Prostate gland (tissue), 2 donors: Measurements from ENCODE around the gene GRK3. TPM values are rescaled to one million over a fixed set of nuclear protein-coding genes. Genes with fewer than 3 reads are reported as not detected.
"Not testable (repeated sequence)": the region's sequence is repeated elsewhere in the genome, so short reads cannot be mapped to it uniquely, and the experiment has no call there.

Source experiments
- DNase-seq: peaks from one replicate; pipeline ENCODE4 v3.0.0-alpha.2; 2019; ENCODE audit warnings: low spot score
- H3K27ac ChIP-seq, 2 donors: fragments of 200-600 bp; sonication (generic); 2 replicates each; pipeline ENCODE4 v1.5.1; 2017 to 2019
- H3K27me3 ChIP-seq: fragments of 200-600 bp; sonication (generic); replicated peaks from 2 replicates; pipeline ENCODE4 v1.5.1; 2019; ENCODE audit not compliant: insufficient read depth
- H3K36me3 ChIP-seq, 2 donors: fragments of 200-600 bp; sonication (generic); 1 replicate in 1 of 2; 2 replicates in 1 of 2; pipeline versions ENCODE4 v1.5.1 to v1.8.1; 2017 to 2019
- H3K4me1 ChIP-seq: fragments of 200-600 bp; sonication (generic); replicated peaks from 2 replicates; pipeline ENCODE4 v1.5.1; 2019
- H3K4me3 ChIP-seq, 2 donors: fragments of 200-600 bp; sonication (generic); 2 replicates each; pipeline ENCODE4 v1.5.1; 2017 to 2019
- H3K9me3 ChIP-seq: fragments of 200-600 bp; sonication (generic); 2 replicates; pipeline ENCODE4 v1.5.1; 2017
- POLR2A ChIP-seq: fragments of 450-650 bp; IDR thresholded peaks from one replicate; pipeline ENCODE4 v1.6.1; 2016; ENCODE audit warnings: antibody characterized with exemption, mild to moderate bottlenecking
- POLR2AphosphoS5 ChIP-seq: sonication (generic); formaldehyde crosslinking; IDR thresholded peaks from one replicate; pipeline ENCODE4 v1.6.1; 2017; ENCODE audit warnings: antibody characterized with exemption
- WGBS: methylation state at CpG from one replicate; pipeline ENCODE4 v1.1.5; 2018; 5-methylcytosine and 5-hydroxymethylcytosine counted together
- intact Hi-C: fragments of 100-400 bp; cut with DNase I; formaldehyde crosslinking; loops from one replicate; pipeline ENCODE4 v1.14.2; 2022
- total RNA-seq, 2 donors: library from RNA; depleted of rRNA; stranded (reverse); fragments of >200 nt; gene quantifications; one replicate each; pipeline ENCODE4 v1.1.0, GENCODE V29; 2016
- TF ChIP-seq, protein P1 (sequence below), 4 experiments: fragments of 200-600 bp in 2 of 4; fragments of 450-650 bp in 2 of 4; sonication (generic) in 2 of 4; IDR thresholded peaks; 1 replicate in 3 of 4; 2 replicates in 1 of 4; pipeline ENCODE4 v1.5.1; 2016 to 2019; ENCODE audit warnings: antibody characterized with exemption in 4 of 4, mild to moderate bottlenecking in 2 of 4, moderate library complexity in 2 of 4

GRK3 gene
- total RNA-seq, 2 donors from 2014 or later, result 10.2 to 16.9 TPM

GRCh38 chr22:25614791-25615190 lies 50.3 kb downstream of the GRK3 start:
- DNase-seq, H3K27me3 ChIP-seq, H3K9me3 ChIP-seq, intact Hi-C loops, H3K4me3 ChIP-seq, H3K4me1 ChIP-seq, H3K36me3 ChIP-seq: not testable (repeated sequence)
- WGBS, result 43% methylated on average over 3 of the region's 3 CpGs
- H3K27ac ChIP-seq, result peak overlapping the region; percentile 38 to 65
- TF ChIP-seq POLR2AphosphoS5, result peak; percentile 7

GRCh38 chr22:25621986-25622385 lies 57.5 kb downstream of the GRK3 start:
- peaks cover 2% of the 10 kb centered on the region for H3K4me1 ChIP-seq
- TF ChIP-seq POLR2A (no peak), POLR2AphosphoS5 (no peak)
- TF ChIP-seq, protein P1, sequence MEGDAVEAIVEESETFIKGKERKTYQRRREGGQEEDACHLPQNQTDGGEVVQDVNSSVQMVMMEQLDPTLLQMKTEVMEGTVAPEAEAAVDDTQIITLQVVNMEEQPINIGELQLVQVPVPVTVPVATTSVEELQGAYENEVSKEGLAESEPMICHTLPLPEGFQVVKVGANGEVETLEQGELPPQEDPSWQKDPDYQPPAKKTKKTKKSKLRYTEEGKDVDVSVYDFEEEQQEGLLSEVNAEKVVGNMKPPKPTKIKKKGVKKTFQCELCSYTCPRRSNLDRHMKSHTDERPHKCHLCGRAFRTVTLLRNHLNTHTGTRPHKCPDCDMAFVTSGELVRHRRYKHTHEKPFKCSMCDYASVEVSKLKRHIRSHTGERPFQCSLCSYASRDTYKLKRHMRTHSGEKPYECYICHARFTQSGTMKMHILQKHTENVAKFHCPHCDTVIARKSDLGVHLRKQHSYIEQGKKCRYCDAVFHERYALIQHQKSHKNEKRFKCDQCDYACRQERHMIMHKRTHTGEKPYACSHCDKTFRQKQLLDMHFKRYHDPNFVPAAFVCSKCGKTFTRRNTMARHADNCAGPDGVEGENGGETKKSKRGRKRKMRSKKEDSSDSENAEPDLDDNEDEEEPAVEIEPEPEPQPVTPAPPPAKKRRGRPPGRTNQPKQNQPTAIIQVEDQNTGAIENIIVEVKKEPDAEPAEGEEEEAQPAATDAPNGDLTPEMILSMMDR (IDR thresholded peaks at IDR 0.05), result no peak
- no peak for DNase-seq
- no peak overlapping the region for H3K4me3 ChIP-seq
- 67% methylated on average over 7 of the region's 7 CpGs for WGBS
- no peaks in the 10 kb centered on the region for H3K27me3 ChIP-seq
- H3K27ac ChIP-seq, result peak overlapping the region in 1 of 2 donors; percentile 16
- H3K36me3 ChIP-seq, result no peaks in the 10 kb centered on the region
- H3K9me3 ChIP-seq, result no peaks in the 10 kb centered on the region
- intact Hi-C loops, result no loop called here

GRCh38 chr22:25623310-25623734 lies 58.8 kb downstream of the GRK3 start:
- H3K4me3 ChIP-seq, result no peak overlapping the region
- H3K36me3 ChIP-seq, result no peaks in the 10 kb centered on the region
- H3K4me1 ChIP-seq, result peaks cover 11% of the 10 kb centered on the region
- no peak for TF ChIP-seq POLR2AphosphoS5
- no peak for TF ChIP-seq POLR2A
- TF ChIP-seq, protein P1 (IDR thresholded peaks at IDR 0.05), result no peak
- DNase-seq, result no peak
- 93% methylated on average over 8 of the region's 8 CpGs for WGBS
- H3K27ac ChIP-seq, result no peak overlapping the region
- H3K27me3 ChIP-seq, result no peaks in the 10 kb centered on the region
- intact Hi-C loops, result no loop called here
- H3K9me3 ChIP-seq, result no peaks in the 10 kb centered on the region

GRCh38 chr22:25623851-25624250 lies 59.4 kb downstream of the GRK3 start:
- intact Hi-C loops, result no loop called here

GRCh38 chr22:25624476-25624875 lies 60.0 kb downstream of the GRK3 start:
- no peak for DNase-seq
- intact Hi-C loops, result no loop called here
- H3K4me1 ChIP-seq, result peaks cover 14% of the 10 kb centered on the region
- no peaks in the 10 kb centered on the region for H3K27me3 ChIP-seq
- TF ChIP-seq, protein P1 (IDR thresholded peaks at IDR 0.05), result no peak
- TF ChIP-seq POLR2A (no peak), POLR2AphosphoS5 (no peak)
- H3K27ac ChIP-seq, result no peak overlapping the region
- 96% methylated on average over 6 of the region's 6 CpGs for WGBS
- no peaks in the 10 kb centered on the region for H3K9me3 ChIP-seq
- no peak overlapping the region for H3K4me3 ChIP-seq
- H3K36me3 ChIP-seq, result no peaks in the 10 kb centered on the region

More at GRCh38 chr22:25623851-25624250, 59.4 kb downstream of the GRK3 start:
- no peaks in the 10 kb centered on the region for H3K9me3 ChIP-seq
- H3K36me3 ChIP-seq, result no peaks in the 10 kb centered on the region
- no peak overlapping the region for H3K4me3 ChIP-seq
- H3K4me1 ChIP-seq, result peaks cover 11% of the 10 kb centered on the region
- no peak overlapping the region for H3K27ac ChIP-seq
- no peaks in the 10 kb centered on the region for H3K27me3 ChIP-seq
- TF ChIP-seq POLR2A (no peak), POLR2AphosphoS5 (no peak)
- TF ChIP-seq, protein P1 (IDR thresholded peaks at IDR 0.05), result no peak
- no peak for DNase-seq
- WGBS, result 95% methylated on average over 7 of the region's 7 CpGs

GRCh38 chr22:25625747-25626623 lies 61.5 kb downstream of the GRK3 start:
- Histone ChIP-seq H3K27ac (peak overlapping the region; percentile 53 to 82), H3K4me1 (peaks cover 17% of the 10 kb centered on the region)
- H3K36me3 ChIP-seq, H3K9me3 ChIP-seq, H3K27me3 ChIP-seq, DNase-seq, H3K4me3 ChIP-seq, intact Hi-C loops: not testable (repeated sequence)
- WGBS, result 96% methylated on average over 20 of the region's 20 CpGs
